ENCODE data around the gene HGFAC. TPM values are rescaled to one million over a fixed set of nuclear protein-coding genes. Genes with fewer than 3 reads are reported as not detected.

The HGFAC gene
- total and polyA plus RNA-seq, 4 donors, result 0.24 to 2.6 (median 0.37) TPM

- Histone ChIP-seq H3K9me3 (ENCODE audit: control insufficient read depth in 4 of 4, insufficient read depth in 3 of 4, low read length in 3 of 4) (no peaks in the 10 kb centered on the region), H3K36me3 (ENCODE audit: control insufficient read depth in 4 of 4, insufficient read depth in 4 of 4, low read length in 4 of 4) (no peaks in the 10 kb centered on the region), H3K27ac (ENCODE audit: low read depth in 1 of 2, low read length in 1 of 2) (no peak overlapping the region), H3K4me1 (ENCODE audit: control insufficient read depth in 5 of 5, insufficient read depth in 5 of 5, low read length in 5 of 5) (peaks cover 0 to 6% (median 0%) of the 10 kb centered on the region in 5 donors), H3K4me3 (no peak overlapping the region), H3K9ac (ENCODE audit: insufficient read depth in 1 of 2, low read length in 2 of 2) (no peak overlapping the region), H3K27me3 (ENCODE audit: control insufficient read depth in 3 of 3, insufficient read depth in 3 of 3, low read length in 2 of 3) (peaks cover 0 to 65% (median 17%) of the 10 kb centered on the region in 3 donors)
- DNase-seq, result no peak
- ATAC-seq (ENCODE audit: insufficient read depth, low FRiP score), result no peak
- 84 to 87% methylated on average over 7 of the region's 7 CpGs for WGBS, 2 donors
- no peak for TF ChIP-seq CTCF (IDR thresholded peaks at IDR 0.05; ENCODE audit: control extremely low read depth, extremely low read depth)
Measured at GRCh38 chr4:3487861-3488260, 46.1 kb downstream of the HGFAC start.

GRCh38 chr4:3488820-3489219 lies 47.1 kb downstream of the HGFAC start:
- Histone ChIP-seq H3K27ac (ENCODE audit: low read depth in 1 of 2, low read length in 1 of 2) (no peak overlapping the region), H3K4me1 (ENCODE audit: control insufficient read depth in 5 of 5, insufficient read depth in 5 of 5, low read length in 5 of 5) (peaks cover 0 to 6% (median 0%) of the 10 kb centered on the region in 5 donors), H3K9me3 (ENCODE audit: control insufficient read depth in 4 of 4, insufficient read depth in 3 of 4, low read length in 3 of 4) (no peaks in the 10 kb centered on the region), H3K9ac (ENCODE audit: insufficient read depth in 1 of 2, low read length in 2 of 2) (no peak overlapping the region), H3K27me3 (ENCODE audit: control insufficient read depth in 3 of 3, insufficient read depth in 3 of 3, low read length in 2 of 3) (peaks cover 0 to 65% (median 17%) of the 10 kb centered on the region in 3 donors), H3K36me3 (ENCODE audit: control insufficient read depth in 4 of 4, insufficient read depth in 4 of 4, low read length in 4 of 4) (no peaks in the 10 kb centered on the region), H3K4me3 (no peak overlapping the region)
- DNase-seq (no peak), ATAC-seq (ENCODE audit: insufficient read depth, low FRiP score) (no peak)
- WGBS, 2 donors, result 46 to 49% methylated on average over 9 to 11 of the region's 11 CpGs
- TF ChIP-seq CTCF (IDR thresholded peaks at IDR 0.05; ENCODE audit: control extremely low read depth, extremely low read depth), result no peak

GRCh38 chr4:3489451-3489962 lies 47.7 kb downstream of the HGFAC start:
- H3K27ac ChIP-seq (ENCODE audit: low read depth in 1 of 2, low read length in 1 of 2), result no peak overlapping the region
- no peak for DNase-seq
- 53 to 62% methylated on average over 19 to 20 of the region's 20 CpGs for WGBS, 2 donors
- H3K27me3 ChIP-seq (ENCODE audit: control insufficient read depth in 3 of 3, insufficient read depth in 3 of 3, low read length in 2 of 3), result peaks cover 0 to 61% (median 17%) of the 10 kb centered on the region in 3 donors
- TF ChIP-seq CTCF (IDR thresholded peaks at IDR 0.05; ENCODE audit: control extremely low read depth, extremely low read depth), result no peak
- H3K4me3 ChIP-seq, result no peak overlapping the region
- no peaks in the 10 kb centered on the region for H3K9me3 ChIP-seq (ENCODE audit: control insufficient read depth in 4 of 4, insufficient read depth in 3 of 4, low read length in 3 of 4)
- peaks cover 0 to 7% (median 5%) of the 10 kb centered on the region in 5 donors for H3K4me1 ChIP-seq (ENCODE audit: control insufficient read depth in 5 of 5, insufficient read depth in 5 of 5, low read length in 5 of 5)
- no peak for ATAC-seq (ENCODE audit: insufficient read depth, low FRiP score)
- H3K9ac ChIP-seq (ENCODE audit: insufficient read depth in 1 of 2, low read length in 2 of 2), result no peak overlapping the region
- no peaks in the 10 kb centered on the region for H3K36me3 ChIP-seq (ENCODE audit: control insufficient read depth in 4 of 4, insufficient read depth in 4 of 4, low read length in 4 of 4)

Data from lung (tissue), 12 donors.